ENCODE measurements around the gene SUCLG2.

- TF ChIP-seq EZH2 (IDR thresholded peaks at IDR 0.05; ENCODE audit: low read length, unreplicated experiment) (no peak), CTCF (conservative IDR thresholded peaks at IDR 0.05; ENCODE audit: low read depth, low read length) (no peak)
Observed at GRCh38 chr3:67540198-67540894, 114.1 kb downstream of the SUCLG2 start.
